Activated CD8-positive, alpha-beta memory T cell treated with anti-CD3 and anti-CD28 coated beads, Interleukin-2, amount 50 U/mL, for 48 hours (primary cell): ENCODE results near the gene CORO2B.
A peak's percentile ranks its signal among the peaks of the same experiment; 100 is the strongest.

Source experiments
- DNase-seq: peaks from one replicate; pipeline ENCODE4 v3.0.0-alpha.2; 2020

The CORO2B gene

GRCh38 chr15:68578980-68579935 lies at the start of gene CORO2B:
CORO2B (plus strand) TSS chr15:68578993; CDS start chr15:68579263, 270 bp downstream.
- DNase-seq, result no peak

GRCh38 chr15:68531387-68532179 lies 47.2 kb upstream of the CORO2B start:
- DNase-seq, result no peak

GRCh38 chr15:68536331-68537095 lies 42.3 kb upstream of the CORO2B start:
- no peak for DNase-seq

GRCh38 chr15:68537097-68537496 lies 41.7 kb upstream of the CORO2B start:
- no peak for DNase-seq

GRCh38 chr15:68537506-68537905 lies 41.3 kb upstream of the CORO2B start:
- no peak for DNase-seq

- no peak for DNase-seq
Observed at GRCh38 chr15:68538311-68538710, 40.5 kb upstream of the CORO2B start.

GRCh38 chr15:68541743-68542142 lies 37.0 kb upstream of the CORO2B start:
- DNase-seq, result no peak

GRCh38 chr15:68542348-68542747 lies 36.4 kb upstream of the CORO2B start:
- DNase-seq, result no peak

GRCh38 chr15:68542771-68543164 lies 36.0 kb upstream of the CORO2B start:
- DNase-seq, result no peak

GRCh38 chr15:68543165-68544008 lies 35.4 kb upstream of the CORO2B start:
- DNase-seq, result no peak

GRCh38 chr15:68546318-68546717 lies 32.5 kb upstream of the CORO2B start:
- DNase-seq, result no peak

- DNase-seq, result no peak
Observed at GRCh38 chr15:68548364-68548763, 30.4 kb upstream of the CORO2B start.

GRCh38 chr15:68550004-68550403 lies 28.8 kb upstream of the CORO2B start:
- DNase-seq, result no peak

GRCh38 chr15:68550498-68551295 lies 28.1 kb upstream of the CORO2B start:
- peak; percentile 92 for DNase-seq

- DNase-seq, result no peak
Observed at GRCh38 chr15:68551296-68551635, 27.5 kb upstream of the CORO2B start.

- DNase-seq, result no peak
Observed at GRCh38 chr15:68552344-68552743, 26.4 kb upstream of the CORO2B start.

- DNase-seq, result no peak
Observed at GRCh38 chr15:68552773-68553172, 26.0 kb upstream of the CORO2B start.

- no peak for DNase-seq
Observed at GRCh38 chr15:68553314-68553993, 25.3 kb upstream of the CORO2B start.

- peak; percentile 91 for DNase-seq
Observed at GRCh38 chr15:68553994-68554720, 24.6 kb upstream of the CORO2B start.
